GM13977 (cell line): ENCODE results near the gene VMAC.

Experiments used
- DNase-seq: peaks from one replicate; pipeline ENCODE4 v3.0.0; 2012; ENCODE audit warnings: low spot score
- CTCF ChIP-seq: IDR thresholded peaks from 2 replicates; pipeline ENCODE4 v1.5.1; 2012; ENCODE audit warnings: mild to moderate bottlenecking, control low read depth; ENCODE audit not compliant: insufficient read depth; ENCODE audit errors: extremely low read depth, missing control alignments
- in situ Hi-C: fragments of 300-500 bp; cut with MboI; formaldehyde crosslinking; loops from one replicate; pipeline ENCODE4 v1.12.0; 2022; ENCODE audit warnings: low sequenced_read_pairs, low pct_unique_long_range_greater_than_20kb, mixed read lengths, inconsistent platforms; ENCODE audit not compliant: unreplicated experiment

Gene VMAC

GRCh38 chr19:5916181-5916708 lies 11.6 kb downstream of the VMAC start:
- no peak for DNase-seq
- no peak for TF ChIP-seq CTCF
- in situ Hi-C loops = no loop called here

- in situ Hi-C loops = no loop called here
- no peak for TF ChIP-seq CTCF
- no peak for DNase-seq
These were observed 12.9 kb downstream of the VMAC start for GRCh38 chr19:5917431-5918107.

- DNase-seq = no peak
- no peak for TF ChIP-seq CTCF
- in situ Hi-C loops = no loop called here
These were observed 13.9 kb downstream of the VMAC start for GRCh38 chr19:5918463-5919079.

- DNase-seq = no peak
- no peak for TF ChIP-seq CTCF
- in situ Hi-C loops = no loop called here
These were observed 17.0 kb downstream of the VMAC start for GRCh38 chr19:5921516-5922160.

- in situ Hi-C loops = no loop called here
- TF ChIP-seq CTCF = no peak
- no peak for DNase-seq
These were observed 17.5 kb downstream of the VMAC start for GRCh38 chr19:5922161-5922545.

- in situ Hi-C loops = no loop called here
- DNase-seq = no peak
- no peak for TF ChIP-seq CTCF
These were observed 18.7 kb downstream of the VMAC start for GRCh38 chr19:5923356-5923755.
